ENCODE results near the gene NPHS1. TPM values are rescaled to one million over a fixed set of nuclear protein-coding genes. Genes with fewer than 3 reads are reported as not detected.
"Not testable (repeated sequence)": the region's sequence is repeated elsewhere in the genome, so short reads cannot be mapped to it uniquely, and the experiment has no call there.

Gene NPHS1
- total and polyA plus RNA-seq, 4 donors, result not detected

GRCh38 chr19:35846038-35846668 lies 6.2 kb downstream of the NPHS1 start:
- Histone ChIP-seq H3K27ac (ENCODE audit: low read depth in 1 of 2, low read length in 2 of 2) (no peak overlapping the region), H3K27me3 (ENCODE audit: control insufficient read depth in 1 of 2, insufficient read depth in 2 of 2, low read length in 1 of 2) (peaks cover 0 to 3% of the 10 kb centered on the region in 2 donors), H3K36me3 (ENCODE audit: control insufficient read depth in 1 of 2, insufficient read depth in 2 of 2, low read length in 1 of 2) (no peaks in the 10 kb centered on the region), H3K4me1 (ENCODE audit: control insufficient read depth in 1 of 2, insufficient read depth in 2 of 2, low read length in 2 of 2) (no peaks in the 10 kb centered on the region), H3K4me3 (ENCODE audit: low read length in 2 of 2) (no peak overlapping the region), H3K9me3 (ENCODE audit: control insufficient read depth, low read length) (no peaks in the 10 kb centered on the region)
- intact Hi-C loops (cut with DNase I), result no loop called here
- no peak for DNase-seq
- ATAC-seq (ENCODE audit: low FRiP score), result no peak
- 2% methylated on average over 26 of the region's 26 CpGs for WGBS, 2 donors

- no peak overlapping the region for H3K4me3 ChIP-seq (ENCODE audit: low read length in 2 of 2)
- DNase-seq (no peak), ATAC-seq (ENCODE audit: low FRiP score) (peak; percentile 30)
- no peaks in the 10 kb centered on the region for H3K9me3 ChIP-seq (ENCODE audit: control insufficient read depth, low read length)
- peaks cover 0 to 3% of the 10 kb centered on the region in 2 donors for H3K27me3 ChIP-seq (ENCODE audit: control insufficient read depth in 1 of 2, insufficient read depth in 2 of 2, low read length in 1 of 2)
- intact Hi-C loops (cut with DNase I), result no loop called here
- H3K27ac ChIP-seq (ENCODE audit: low read depth in 1 of 2, low read length in 2 of 2), result no peak overlapping the region
- H3K36me3 ChIP-seq (ENCODE audit: control insufficient read depth in 1 of 2, insufficient read depth in 2 of 2, low read length in 1 of 2), result no peaks in the 10 kb centered on the region
- no peaks in the 10 kb centered on the region for H3K4me1 ChIP-seq (ENCODE audit: control insufficient read depth in 1 of 2, insufficient read depth in 2 of 2, low read length in 2 of 2)
- WGBS, 2 donors, result 3% methylated on average over 51 to 63 of the region's 63 CpGs
Observed at GRCh38 chr19:35845215-35846037, 6.9 kb downstream of the NPHS1 start.

GRCh38 chr19:35844482-35845214 lies 7.7 kb downstream of the NPHS1 start:
- Histone ChIP-seq H3K9me3 (ENCODE audit: control insufficient read depth, low read length) (no peaks in the 10 kb centered on the region), H3K4me1 (ENCODE audit: control insufficient read depth in 1 of 2, insufficient read depth in 2 of 2, low read length in 2 of 2) (no peaks in the 10 kb centered on the region), H3K27ac (ENCODE audit: low read depth in 1 of 2, low read length in 2 of 2) (no peak overlapping the region), H3K27me3 (ENCODE audit: control insufficient read depth in 1 of 2, insufficient read depth in 2 of 2, low read length in 1 of 2) (peaks cover 0 to 3% of the 10 kb centered on the region in 2 donors), H3K36me3 (ENCODE audit: control insufficient read depth in 1 of 2, insufficient read depth in 2 of 2, low read length in 1 of 2) (no peaks in the 10 kb centered on the region), H3K4me3 (ENCODE audit: low read length in 2 of 2) (no peak overlapping the region)
- intact Hi-C loops (cut with DNase I), result no loop called here
- 58 to 62% methylated on average over 16 of the region's 16 CpGs for WGBS, 2 donors
- ATAC-seq (ENCODE audit: low FRiP score), result no peak
- DNase-seq, result no peak

- WGBS, 2 donors, result 5 to 7% methylated on average over 37 to 42 of the region's 42 CpGs
- intact Hi-C loops (cut with DNase I), result no loop called here
- ATAC-seq (ENCODE audit: low FRiP score) (no peak), DNase-seq (no peak)
- no peak overlapping the region for H3K4me3 ChIP-seq (ENCODE audit: low read length in 2 of 2)
- no peaks in the 10 kb centered on the region for H3K4me1 ChIP-seq (ENCODE audit: control insufficient read depth in 1 of 2, insufficient read depth in 2 of 2, low read length in 2 of 2)
- no peak overlapping the region for H3K27ac ChIP-seq (ENCODE audit: low read depth in 1 of 2, low read length in 2 of 2)
- H3K9me3 ChIP-seq (ENCODE audit: control insufficient read depth, low read length), result peaks cover 4% of the 10 kb centered on the region
- peaks cover 0 to 3% of the 10 kb centered on the region in 2 donors for H3K27me3 ChIP-seq (ENCODE audit: control insufficient read depth in 1 of 2, insufficient read depth in 2 of 2, low read length in 1 of 2)
- no peaks in the 10 kb centered on the region for H3K36me3 ChIP-seq (ENCODE audit: control insufficient read depth in 1 of 2, insufficient read depth in 2 of 2, low read length in 1 of 2)
Observed at GRCh38 chr19:35843676-35844481, 8.4 kb downstream of the NPHS1 start.

GRCh38 chr19:35842666-35843272 lies 9.5 kb downstream of the NPHS1 start:
- intact Hi-C loops (cut with DNase I), result no loop called here
- H3K4me1 ChIP-seq (ENCODE audit: control insufficient read depth in 1 of 2, insufficient read depth in 2 of 2, low read length in 2 of 2), result no peaks in the 10 kb centered on the region
- DNase-seq (no peak), ATAC-seq (ENCODE audit: low FRiP score) (no peak)
- H3K27ac ChIP-seq (ENCODE audit: low read depth in 1 of 2, low read length in 2 of 2), result no peak overlapping the region
- H3K27me3 ChIP-seq (ENCODE audit: control insufficient read depth in 1 of 2, insufficient read depth in 2 of 2, low read length in 1 of 2), result peaks cover 0 to 3% of the 10 kb centered on the region in 2 donors
- H3K9me3 ChIP-seq (ENCODE audit: control insufficient read depth, low read length), result peaks cover 6% of the 10 kb centered on the region
- no peak overlapping the region for H3K4me3 ChIP-seq (ENCODE audit: low read length in 2 of 2)
- H3K36me3 ChIP-seq (ENCODE audit: control insufficient read depth in 1 of 2, insufficient read depth in 2 of 2, low read length in 1 of 2), result no peaks in the 10 kb centered on the region
- WGBS, 2 donors, result 75 to 82% methylated on average over 4 of the region's 4 CpGs

- H3K9me3 ChIP-seq (ENCODE audit: control insufficient read depth, low read length), result peaks cover 6% of the 10 kb centered on the region
- DNase-seq, result no peak
Observed at GRCh38 chr19:35841961-35842595, 10.2 kb downstream of the NPHS1 start.

GRCh38 chr19:35836096-35836495 lies 16.2 kb downstream of the NPHS1 start:
- H3K4me3 ChIP-seq (ENCODE audit: low read length in 2 of 2); H3K36me3 ChIP-seq (ENCODE audit: control insufficient read depth in 1 of 2, insufficient read depth in 2 of 2, low read length in 1 of 2); ATAC-seq (ENCODE audit: low FRiP score); intact Hi-C loops (cut with DNase I); H3K27me3 ChIP-seq (ENCODE audit: control insufficient read depth in 1 of 2, insufficient read depth in 2 of 2, low read length in 1 of 2); H3K9me3 ChIP-seq (ENCODE audit: control insufficient read depth, low read length); H3K4me1 ChIP-seq (ENCODE audit: control insufficient read depth in 1 of 2, insufficient read depth in 2 of 2, low read length in 2 of 2); H3K27ac ChIP-seq (ENCODE audit: low read depth in 1 of 2, low read length in 2 of 2); DNase-seq: not testable (repeated sequence)
- 59 to 60% methylated on average over 11 of the region's 11 CpGs for WGBS, 2 donors

More at GRCh38 chr19:35841961-35842595, 10.2 kb downstream of the NPHS1 start:
- Histone ChIP-seq H3K36me3 (ENCODE audit: control insufficient read depth in 1 of 2, insufficient read depth in 2 of 2, low read length in 1 of 2) (no peaks in the 10 kb centered on the region), H3K27ac (ENCODE audit: low read depth in 1 of 2, low read length in 2 of 2) (no peak overlapping the region), H3K27me3 (ENCODE audit: control insufficient read depth in 1 of 2, insufficient read depth in 2 of 2, low read length in 1 of 2) (peaks cover 0 to 3% of the 10 kb centered on the region in 2 donors), H3K4me1 (ENCODE audit: control insufficient read depth in 1 of 2, insufficient read depth in 2 of 2, low read length in 2 of 2) (no peaks in the 10 kb centered on the region), H3K4me3 (ENCODE audit: low read length in 2 of 2) (no peak overlapping the region)
- ATAC-seq (ENCODE audit: low FRiP score), result no peak
- 81 to 84% methylated on average over 13 of the region's 13 CpGs for WGBS, 2 donors
- intact Hi-C loops (cut with DNase I), result no loop called here

Data from aorta (tissue), 5 donors.